HepG2 (cell line): ENCODE data around the gene PDLIM4. TPM values are rescaled to one million over a fixed set of nuclear protein-coding genes. Genes with fewer than 3 reads are reported as not detected.

ENCODE experiments used
- ZNF280B ChIP-seq: sonication (generic); formaldehyde crosslinking; IDR thresholded peaks from 2 replicates; pipeline ENCODE4 v1.5.0; 2020; ENCODE audit warnings: missing genetic modification reagents, mild to moderate bottlenecking, borderline replicate concordance
- ZNF770 ChIP-seq: sonication (generic); formaldehyde crosslinking; IDR thresholded peaks from 2 replicates; pipeline ENCODE4 v1.5.0; 2020; ENCODE audit warnings: mild to moderate bottlenecking, missing genetic modification reagents
- polyA plus RNA-seq, 8 experiments: library from polyadenylated mRNA; depleted of rRNA in 3 of 8; stranded (reverse) in 7 of 8; unstranded in 1 of 8; fragments of >200 nt; fragmentation: Illumina TruSeq in 4 of 8; extraction: Trizol in 4 of 8; gene quantifications; 2 replicates each; pipeline versions ENCODE4 v1.2.1 to v1.2.3, GENCODE V29; 2011 to 2016; ENCODE audit warnings: low read depth in 4 of 8, missing spikeins in 1 of 8, mixed read lengths in 1 of 8; ENCODE audit not compliant: insufficient read depth in 1 of 8
- total RNA-seq, 5 experiments: library from RNA; depleted of rRNA; stranded (reverse); fragments of >200 nt; fragmentation: Illumina TruSeq; extraction: Trizol; gene quantifications; 2 replicates each; pipeline ENCODE4 v1.2.3, GENCODE V29; 2016; ENCODE audit warnings: low read depth in 1 of 5
- TF ChIP-seq, protein P1 (sequence below): sonication (generic); formaldehyde crosslinking; IDR thresholded peaks from 2 replicates; pipeline ENCODE4 v1.4.0; 2020; ENCODE audit warnings: missing genetic modification reagents, borderline replicate concordance
- TF ChIP-seq, protein P2 (sequence below): sonication (generic); formaldehyde crosslinking; IDR thresholded peaks from 2 replicates; pipeline ENCODE4 v1.4.0; 2020; ENCODE audit warnings: mild to moderate bottlenecking, missing genetic modification reagents
- TF ChIP-seq, protein P3 (sequence below): sonication (generic); formaldehyde crosslinking; IDR thresholded peaks from 2 replicates; pipeline ENCODE4 v1.4.0; 2020; ENCODE audit warnings: mild to moderate bottlenecking, missing genetic modification reagents

The PDLIM4 gene
- total and polyA plus RNA-seq, 2 of the 13 experiments (the other 11 are each of a cell fraction or from before 2014, with no cell fraction given), result 1.1 to 2.3 TPM

DNA sequence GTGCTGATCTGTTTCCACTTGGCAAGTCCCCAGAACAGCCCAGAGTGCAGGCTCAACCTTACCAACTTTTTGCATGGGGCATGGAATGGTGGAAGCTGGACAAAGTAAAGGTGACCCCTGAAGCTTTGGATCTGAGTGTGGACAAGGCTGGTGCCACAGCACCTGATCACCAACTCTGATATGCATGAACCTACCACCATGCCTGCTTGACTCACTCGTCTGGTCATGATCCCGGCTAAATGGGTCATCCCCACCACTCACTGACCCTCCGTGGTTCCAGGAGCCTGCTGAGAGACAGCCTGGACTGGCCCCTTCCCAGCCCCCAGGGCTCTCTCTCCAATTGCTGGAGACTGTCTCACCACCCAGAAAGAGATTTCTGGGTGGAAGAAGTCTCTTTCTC is 22.3 kb downstream of the PDLIM4 start (continued):
- TF ChIP-seq, protein P1, sequence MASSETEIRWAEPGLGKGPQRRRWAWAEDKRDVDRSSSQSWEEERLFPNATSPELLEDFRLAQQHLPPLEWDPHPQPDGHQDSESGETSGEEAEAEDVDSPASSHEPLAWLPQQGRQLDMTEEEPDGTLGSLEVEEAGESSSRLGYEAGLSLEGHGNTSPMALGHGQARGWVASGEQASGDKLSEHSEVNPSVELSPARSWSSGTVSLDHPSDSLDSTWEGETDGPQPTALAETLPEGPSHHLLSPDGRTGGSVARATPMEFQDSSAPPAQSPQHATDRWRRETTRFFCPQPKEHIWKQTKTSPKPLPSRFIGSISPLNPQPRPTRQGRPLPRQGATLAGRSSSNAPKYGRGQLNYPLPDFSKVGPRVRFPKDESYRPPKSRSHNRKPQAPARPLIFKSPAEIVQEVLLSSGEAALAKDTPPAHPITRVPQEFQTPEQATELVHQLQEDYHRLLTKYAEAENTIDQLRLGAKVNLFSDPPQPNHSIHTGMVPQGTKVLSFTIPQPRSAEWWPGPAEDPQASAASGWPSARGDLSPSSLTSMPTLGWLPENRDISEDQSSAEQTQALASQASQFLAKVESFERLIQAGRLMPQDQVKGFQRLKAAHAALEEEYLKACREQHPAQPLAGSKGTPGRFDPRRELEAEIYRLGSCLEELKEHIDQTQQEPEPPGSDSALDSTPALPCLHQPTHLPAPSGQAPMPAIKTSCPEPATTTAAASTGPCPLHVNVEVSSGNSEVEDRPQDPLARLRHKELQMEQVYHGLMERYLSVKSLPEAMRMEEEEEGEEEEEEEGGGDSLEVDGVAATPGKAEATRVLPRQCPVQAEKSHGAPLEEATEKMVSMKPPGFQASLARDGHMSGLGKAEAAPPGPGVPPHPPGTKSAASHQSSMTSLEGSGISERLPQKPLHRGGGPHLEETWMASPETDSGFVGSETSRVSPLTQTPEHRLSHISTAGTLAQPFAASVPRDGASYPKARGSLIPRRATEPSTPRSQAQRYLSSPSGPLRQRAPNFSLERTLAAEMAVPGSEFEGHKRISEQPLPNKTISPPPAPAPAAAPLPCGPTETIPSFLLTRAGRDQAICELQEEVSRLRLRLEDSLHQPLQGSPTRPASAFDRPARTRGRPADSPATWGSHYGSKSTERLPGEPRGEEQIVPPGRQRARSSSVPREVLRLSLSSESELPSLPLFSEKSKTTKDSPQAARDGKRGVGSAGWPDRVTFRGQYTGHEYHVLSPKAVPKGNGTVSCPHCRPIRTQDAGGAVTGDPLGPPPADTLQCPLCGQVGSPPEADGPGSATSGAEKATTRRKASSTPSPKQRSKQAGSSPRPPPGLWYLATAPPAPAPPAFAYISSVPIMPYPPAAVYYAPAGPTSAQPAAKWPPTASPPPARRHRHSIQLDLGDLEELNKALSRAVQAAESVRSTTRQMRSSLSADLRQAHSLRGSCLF (CRISPR knock-in tag), result no peak
- TF ChIP-seq ZNF770 (no peak), ZNF280B (no peak)
- TF ChIP-seq, protein P2, sequence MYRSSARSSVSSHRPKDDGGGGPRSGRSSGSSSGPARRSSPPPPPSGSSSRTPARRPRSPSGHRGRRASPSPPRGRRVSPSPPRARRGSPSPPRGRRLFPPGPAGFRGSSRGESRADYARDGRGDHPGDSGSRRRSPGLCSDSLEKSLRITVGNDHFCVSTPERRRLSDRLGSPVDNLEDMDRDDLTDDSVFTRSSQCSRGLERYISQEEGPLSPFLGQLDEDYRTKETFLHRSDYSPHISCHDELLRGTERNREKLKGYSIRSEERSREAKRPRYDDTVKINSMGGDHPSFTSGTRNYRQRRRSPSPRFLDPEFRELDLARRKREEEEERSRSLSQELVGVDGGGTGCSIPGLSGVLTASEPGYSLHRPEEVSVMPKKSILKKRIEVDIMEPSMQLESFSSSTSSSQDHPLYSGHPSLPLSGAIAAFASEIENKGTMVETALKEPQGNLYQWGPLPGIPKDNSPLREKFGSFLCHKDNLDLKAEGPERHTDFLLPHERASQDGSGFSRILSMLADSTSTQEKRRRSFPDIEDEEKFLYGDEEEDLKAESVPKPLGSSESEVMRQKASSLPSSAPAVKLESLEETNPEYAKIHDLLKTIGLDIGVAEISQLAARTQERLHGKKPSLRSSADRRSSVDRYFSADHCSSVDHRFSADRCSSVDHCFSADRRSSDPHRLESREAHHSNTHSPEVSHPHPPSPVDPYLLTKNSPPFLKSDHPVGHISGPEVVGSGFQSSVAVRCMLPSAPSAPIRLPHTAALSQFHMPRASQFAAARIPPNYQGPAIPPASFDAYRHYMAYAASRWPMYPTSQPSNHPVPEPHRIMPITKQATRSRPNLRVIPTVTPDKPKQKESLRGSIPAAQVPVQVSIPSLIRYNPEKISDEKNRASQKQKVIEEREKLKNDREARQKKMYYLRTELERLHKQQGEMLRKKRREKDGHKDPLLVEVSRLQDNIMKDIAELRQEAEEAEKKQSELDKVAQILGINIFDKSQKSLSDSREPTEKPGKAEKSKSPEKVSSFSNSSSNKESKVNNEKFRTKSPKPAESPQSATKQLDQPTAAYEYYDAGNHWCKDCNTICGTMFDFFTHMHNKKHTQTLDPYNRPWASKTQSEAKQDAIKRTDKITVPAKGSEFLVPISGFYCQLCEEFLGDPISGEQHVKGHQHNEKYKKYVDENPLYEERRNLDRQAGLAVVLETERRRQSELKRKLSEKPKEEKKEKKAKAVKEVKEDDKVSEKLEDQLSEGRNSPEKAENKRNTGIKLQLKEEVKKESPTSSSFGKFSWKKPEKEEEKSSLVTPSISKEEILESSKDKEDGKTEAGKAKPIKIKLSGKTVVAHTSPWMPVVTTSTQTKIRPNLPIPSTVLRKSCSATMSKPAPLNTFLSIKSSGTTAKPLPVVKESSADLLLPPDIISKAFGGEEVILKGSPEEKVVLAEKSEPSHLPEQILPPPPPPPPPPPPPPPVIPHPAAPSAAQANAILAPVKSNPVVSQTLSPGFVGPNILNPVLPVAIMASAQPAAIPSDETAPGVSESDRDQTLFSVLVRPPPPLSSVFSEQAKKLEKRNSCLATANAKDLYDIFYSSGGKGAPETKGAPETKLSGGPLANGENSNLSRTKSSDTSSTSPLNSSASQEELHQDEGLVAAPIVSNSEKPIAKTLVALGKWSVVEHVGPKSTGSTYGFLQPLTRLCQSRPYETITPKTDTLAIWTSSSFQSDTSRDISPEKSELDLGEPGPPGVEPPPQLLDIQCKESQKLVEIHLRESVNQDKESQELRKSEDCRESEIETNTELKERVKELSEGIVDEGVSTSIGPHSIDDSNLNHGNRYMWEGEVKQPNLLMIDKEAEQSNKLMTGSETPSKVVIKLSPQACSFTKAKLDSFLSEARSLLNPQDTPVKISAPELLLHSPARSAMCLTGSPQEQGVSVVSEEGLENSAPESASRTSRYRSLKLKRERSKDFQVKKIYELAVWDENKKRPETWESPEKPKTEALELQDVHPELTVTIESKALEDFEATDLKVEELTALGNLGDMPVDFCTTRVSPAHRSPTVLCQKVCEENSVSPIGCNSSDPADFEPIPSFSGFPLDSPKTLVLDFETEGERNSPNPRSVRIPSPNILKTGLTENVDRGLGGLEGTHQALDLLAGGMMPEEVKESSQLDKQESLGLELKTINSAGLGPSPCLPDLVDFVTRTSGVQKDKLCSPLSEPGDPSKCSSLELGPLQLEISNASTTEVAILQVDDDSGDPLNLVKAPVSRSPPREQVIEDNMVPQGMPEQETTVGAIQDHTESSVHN (CRISPR knock-in tag), result no peak
- TF ChIP-seq, protein P3, sequence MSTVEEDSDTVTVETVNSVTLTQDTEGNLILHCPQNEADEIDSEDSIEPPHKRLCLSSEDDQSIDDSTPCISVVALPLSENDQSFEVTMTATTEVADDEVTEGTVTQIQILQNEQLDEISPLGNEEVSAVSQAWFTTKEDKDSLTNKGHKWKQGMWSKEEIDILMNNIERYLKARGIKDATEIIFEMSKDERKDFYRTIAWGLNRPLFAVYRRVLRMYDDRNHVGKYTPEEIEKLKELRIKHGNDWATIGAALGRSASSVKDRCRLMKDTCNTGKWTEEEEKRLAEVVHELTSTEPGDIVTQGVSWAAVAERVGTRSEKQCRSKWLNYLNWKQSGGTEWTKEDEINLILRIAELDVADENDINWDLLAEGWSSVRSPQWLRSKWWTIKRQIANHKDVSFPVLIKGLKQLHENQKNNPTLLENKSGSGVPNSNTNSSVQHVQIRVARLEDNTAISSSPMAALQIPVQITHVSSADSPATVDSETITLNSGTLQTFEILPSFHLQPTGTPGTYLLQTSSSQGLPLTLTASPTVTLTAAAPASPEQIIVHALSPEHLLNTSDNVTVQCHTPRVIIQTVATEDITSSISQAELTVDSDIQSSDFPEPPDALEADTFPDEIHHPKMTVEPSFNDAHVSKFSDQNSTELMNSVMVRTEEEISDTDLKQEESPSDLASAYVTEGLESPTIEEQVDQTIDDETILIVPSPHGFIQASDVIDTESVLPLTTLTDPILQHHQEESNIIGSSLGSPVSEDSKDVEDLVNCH (CRISPR knock-in tag), result no peak
